HepG2 (cell line): ENCODE measurements around the gene CACNA1C. TPM values are rescaled to one million over a fixed set of nuclear protein-coding genes. Genes with fewer than 3 reads are reported as not detected.

ENCODE experiments used
- ATAC-seq: fragments of 200-7000 bp; cut with Tn5 transposase; 3 replicates; pipeline ENCODE4 v1.9.1; 2020; ENCODE audit warnings: mild to moderate bottlenecking, moderate library complexity
- BruUV-seq: library from RNA; stranded (reverse); fragments of 400-500 nt; replicated peaks from 2 replicates; lab custom pipeline; 2021; lab: Mats Ljungman, UMichigan
- CTCF ChIA-PET: fragments of 300-600 bp; formaldehyde crosslinking; extraction: SDS; loops from one replicate; lab custom pipeline; 2021; ENCODE audit warnings: low total read pairs, inconsistent platforms, low intra/inter-chr PET ratio; lab: Yijun Ruan, JAX
- POLR2A ChIA-PET: fragments of 350-600 bp; sonication (Branson Sonifier 250); formaldehyde crosslinking; loops from one replicate; lab custom pipeline; 2020; ENCODE audit warnings: antibody characterized with exemption, inconsistent platforms; lab: Yijun Ruan, JAX
- DNase-seq: peaks from one replicate; pipeline ENCODE4 v3.0.0-alpha.2; 2015; ENCODE audit warnings: low spot score
- FAIRE-seq: peaks from 3 replicates; lab custom pipeline; 2011; peaks lifted over from hg19 to GRCh38; lab: Jason Lieb, UNC
- H2AFZ ChIP-seq: one replicate; pipeline ENCODE4 v1.6.1; 2011; ENCODE audit warnings: low read length, inconsistent platforms
- H3K27ac ChIP-seq: fragments of 300-600 bp; 3 replicates; pipeline ENCODE4 v1.8.0; 2011; ENCODE audit warnings: mixed run types, mild to moderate bottlenecking, mixed read lengths, low read length, inconsistent platforms; ENCODE audit not compliant: insufficient read depth; ENCODE audit errors: extremely low read length
- H3K27me3 ChIP-seq, 2 experiments: fragments of 200-600 bp in 1 of 2; 2 replicates in 1 of 2; 3 replicates in 1 of 2; pipeline versions ENCODE4 v1.6.0 to v1.8.0; 2011; ENCODE audit warnings: low read length in 2 of 2, mild to moderate bottlenecking in 2 of 2, moderate library complexity in 2 of 2, inconsistent platforms in 1 of 2; ENCODE audit not compliant: insufficient read depth in 2 of 2, control insufficient read depth in 1 of 2
- H3K36me3 ChIP-seq, 2 experiments: fragments of 200-600 bp in 1 of 2; replicated peaks in 1 of 2; 2 replicates in 1 of 2; 3 replicates in 1 of 2; pipeline versions ENCODE4 v1.5.1 to v1.8.0; 2011; ENCODE audit warnings: low read length in 2 of 2, inconsistent platforms in 1 of 2; ENCODE audit not compliant: insufficient read depth in 2 of 2, control insufficient read depth in 1 of 2
- H3K4me1 ChIP-seq: 2 replicates; pipeline ENCODE4 v1.5.1; 2012; ENCODE audit warnings: low read length, inconsistent platforms; ENCODE audit not compliant: insufficient read depth
- H3K4me2 ChIP-seq: 2 replicates; pipeline ENCODE4 v1.6.0; 2011; ENCODE audit warnings: low read depth, low read length, inconsistent platforms
- H3K4me3 ChIP-seq, 3 experiments: fragments of 200-600 bp in 1 of 3; sonication (generic), shearing (Covaris generic) in 1 of 3; replicated peaks in 1 of 3; 2 replicates each; pipeline ENCODE4 v1.5.1; 2011 to 2016; ENCODE audit warnings: low read length in 3 of 3, inconsistent platforms in 2 of 3, low read depth in 2 of 3, mild to moderate bottlenecking in 2 of 3, control low read depth in 1 of 3, mixed read lengths in 1 of 3; ENCODE audit not compliant: insufficient read depth in 1 of 3
- H3K79me2 ChIP-seq: one replicate; pipeline ENCODE4 v1.6.1; 2011; ENCODE audit warnings: low read length, inconsistent platforms; ENCODE audit not compliant: insufficient read depth
- H3K9ac ChIP-seq: 2 replicates; pipeline ENCODE4 v1.6.0; 2011; ENCODE audit warnings: mild to moderate bottlenecking, low read depth, low read length, inconsistent platforms; ENCODE audit not compliant: insufficient read depth
- H3K9me3 ChIP-seq: 2 replicates; pipeline ENCODE4 v1.5.1; 2012; ENCODE audit warnings: mild to moderate bottlenecking, low read length
- H4K20me1 ChIP-seq: 2 replicates; pipeline ENCODE4 v1.6.0; 2011; ENCODE audit warnings: inconsistent platforms, mild to moderate bottlenecking, low read length, moderate library complexity; ENCODE audit not compliant: insufficient read depth
- FOXA3 ChIP-seq: IDR thresholded peaks from 2 replicates; pipeline ENCODE4 v1.6.1; 2016; ENCODE audit warnings: missing genetic modification reagents, missing compliant biosample characterization
- MAFK ChIP-seq, 2 experiments: IDR thresholded peaks in 1 of 2; conservative IDR thresholded peaks in 1 of 2; 2 replicates each; pipeline ENCODE4 v1.6.1; 2011; ENCODE audit warnings: improper control_type of control experiment in 2 of 2, low read length in 2 of 2
- PPARG ChIP-seq: conservative IDR thresholded peaks from 2 replicates; pipeline ENCODE4 v1.6.1; 2016; ENCODE audit warnings: missing biosample characterization, missing genetic modification reagents
- SMAD1 ChIP-seq: sonication (generic); formaldehyde crosslinking; IDR thresholded peaks from 2 replicates; pipeline ENCODE4 v1.4.0; 2020; ENCODE audit warnings: missing genetic modification reagents, low read depth, mild to moderate bottlenecking, borderline replicate concordance
- SP2 ChIP-seq: sonication (generic); formaldehyde crosslinking; IDR thresholded peaks from 2 replicates; pipeline ENCODE4 v1.5.1; 2020; ENCODE audit warnings: mild to moderate bottlenecking, missing genetic modification reagents
- ZFP37 ChIP-seq: sonication (generic); formaldehyde crosslinking; IDR thresholded peaks from 2 replicates; pipeline ENCODE4 v1.4.0; 2020; ENCODE audit warnings: missing genetic modification reagents, borderline replicate concordance
- ZNF180 ChIP-seq: sonication (generic); formaldehyde crosslinking; IDR thresholded peaks from 2 replicates; pipeline ENCODE4 v1.4.0; 2020; ENCODE audit warnings: low read depth, missing genetic modification reagents, borderline replicate concordance
- ZNF263 ChIP-seq: sonication (generic); formaldehyde crosslinking; IDR thresholded peaks from 2 replicates; pipeline ENCODE4 v1.4.0; 2020; ENCODE audit warnings: missing genetic modification reagents
- ZNF766 ChIP-seq: sonication (generic); formaldehyde crosslinking; IDR thresholded peaks from 2 replicates; pipeline ENCODE4 v1.5.0; 2020; ENCODE audit warnings: missing genetic modification reagents, borderline replicate concordance
- ZNF891 ChIP-seq: sonication (generic); formaldehyde crosslinking; IDR thresholded peaks from 2 replicates; pipeline ENCODE4 v1.5.0; 2020; ENCODE audit warnings: mild to moderate bottlenecking, missing genetic modification reagents
- WGBS: methylation state at CpG from one replicate; pipeline ENCODE4 v1.1.6; 2017; ENCODE audit warnings: low lambda C conversion rate; 5-methylcytosine and 5-hydroxymethylcytosine counted together
- in situ Hi-C: cut with HindIII; loops from 2 replicates; pipeline ENCODE4 v1.10.0; 2017; ENCODE audit warnings: low pct_unique_long_range_greater_than_20kb; ENCODE audit not compliant: extremely low pct_ligation_motif_present
- intact Hi-C: fragments of 100-400 bp; cut with micrococcal nuclease; formaldehyde crosslinking; loops from one replicate; pipeline ENCODE4 v1.10.0; 2022; ENCODE audit not compliant: unreplicated experiment
- polyA plus RNA-seq, 8 experiments: library from polyadenylated mRNA; depleted of rRNA in 3 of 8; stranded (reverse) in 7 of 8; unstranded in 1 of 8; fragments of >200 nt; fragmentation: Illumina TruSeq in 4 of 8; extraction: Trizol in 4 of 8; gene quantifications; 2 replicates each; pipeline versions ENCODE4 v1.2.1 to v1.2.3, GENCODE V29; 2011 to 2016; ENCODE audit warnings: low read depth in 4 of 8, missing spikeins in 1 of 8, mixed read lengths in 1 of 8; ENCODE audit not compliant: insufficient read depth in 1 of 8
- total RNA-seq, 5 experiments: library from RNA; depleted of rRNA; stranded (reverse); fragments of >200 nt; fragmentation: Illumina TruSeq; extraction: Trizol; gene quantifications; 2 replicates each; pipeline ENCODE4 v1.2.3, GENCODE V29; 2016; ENCODE audit warnings: low read depth in 1 of 5
- TF ChIP-seq, protein P1 (sequence below): sonication (generic); formaldehyde crosslinking; IDR thresholded peaks from 2 replicates; pipeline ENCODE4 v1.5.0; 2020; ENCODE audit warnings: mild to moderate bottlenecking, low read depth, missing genetic modification reagents, borderline replicate concordance
- TF ChIP-seq, protein P2 (sequence below): IDR thresholded peaks from 2 replicates; pipeline ENCODE4 v1.6.1; 2016; ENCODE audit warnings: mild to moderate bottlenecking

Gene CACNA1C
- total and polyA plus RNA-seq, 2 of the 13 experiments (the other 11 are each of a cell fraction or from before 2014, with no cell fraction given), result not detected

DNA sequence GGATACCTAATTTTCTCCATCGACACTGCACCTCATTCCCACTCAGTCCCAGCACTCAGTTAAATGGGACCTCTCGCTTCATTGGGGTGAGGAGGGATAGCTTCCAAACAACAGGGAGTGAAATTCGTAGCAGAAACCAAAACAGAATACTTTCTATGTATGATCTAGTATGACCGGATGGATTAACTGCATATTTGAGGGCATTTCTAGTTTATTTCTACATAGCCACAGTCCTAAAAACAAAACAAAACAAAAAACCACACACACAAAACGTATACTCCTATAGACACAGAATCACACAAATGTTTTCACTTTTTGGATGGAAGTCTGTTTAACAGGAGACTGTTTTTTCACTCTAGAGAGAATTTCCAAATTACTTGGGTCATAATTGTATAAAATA, 434.5 kb downstream of the CACNA1C start:
- no peak overlapping the region for H2AFZ ChIP-seq
- no peaks in the 10 kb centered on the region for H3K4me1 ChIP-seq
- TF ChIP-seq, protein P1, sequence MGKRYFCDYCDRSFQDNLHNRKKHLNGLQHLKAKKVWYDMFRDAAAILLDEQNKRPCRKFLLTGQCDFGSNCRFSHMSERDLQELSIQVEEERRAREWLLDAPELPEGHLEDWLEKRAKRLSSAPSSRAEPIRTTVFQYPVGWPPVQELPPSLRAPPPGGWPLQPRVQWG (CRISPR knock-in tag), result no peak
- TF ChIP-seq SMAD1 (CRISPR knock-in tag) (no peak), ZNF891 (CRISPR knock-in tag) (no peak), ZNF180 (no peak), ZFP37 (CRISPR knock-in tag) (no peak), ZNF766 (no peak), MAFK (conservative IDR thresholded peaks at IDR 0.05 in 1 of 2, IDR thresholded peaks at IDR 0.05 in 1 of 2; ENCODE audit: low read length in 2 of 2) (no peak), SP2 (CRISPR knock-in tag) (no peak), FOXA3 (no peak), ZNF263 (CRISPR knock-in tag) (no peak), PPARG (CRISPR knock-in tag) (no peak)
- TF ChIP-seq, protein P2, sequence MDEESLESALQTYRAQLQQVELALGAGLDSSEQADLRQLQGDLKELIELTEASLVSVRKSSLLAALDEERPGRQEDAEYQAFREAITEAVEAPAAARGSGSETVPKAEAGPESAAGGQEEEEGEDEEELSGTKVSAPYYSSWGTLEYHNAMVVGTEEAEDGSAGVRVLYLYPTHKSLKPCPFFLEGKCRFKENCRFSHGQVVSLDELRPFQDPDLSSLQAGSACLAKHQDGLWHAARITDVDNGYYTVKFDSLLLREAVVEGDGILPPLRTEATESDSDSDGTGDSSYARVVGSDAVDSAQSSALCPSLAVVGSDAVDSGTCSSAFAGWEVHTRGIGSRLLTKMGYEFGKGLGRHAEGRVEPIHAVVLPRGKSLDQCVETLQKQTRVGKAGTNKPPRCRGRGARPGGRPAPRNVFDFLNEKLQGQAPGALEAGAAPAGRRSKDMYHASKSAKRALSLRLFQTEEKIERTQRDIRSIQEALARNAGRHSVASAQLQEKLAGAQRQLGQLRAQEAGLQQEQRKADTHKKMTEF (CRISPR knock-in tag), result no peak
- H4K20me1 ChIP-seq, result no peaks in the 10 kb centered on the region
- POLR2A ChIA-PET, result no interaction called here
- peaks cover 4 to 72% of the 10 kb centered on the region in 2 experiments; a peak in 4 of 5 replicates for H3K27me3 ChIP-seq
- no peak for ATAC-seq
- H3K36me3 ChIP-seq, result no peaks in the 10 kb centered on the region
- no peak for FAIRE-seq
- intact Hi-C loops, result no loop called here
- H3K4me2 ChIP-seq, result no peak overlapping the region
- in situ Hi-C loops, result no loop called here
- no TSS peak for BruUV-seq
- H3K27ac ChIP-seq, result no peak overlapping the region
- no peaks in the 10 kb centered on the region for H3K9me3 ChIP-seq
- H3K4me3 ChIP-seq, result no peak overlapping the region
- H3K79me2 ChIP-seq, result no peaks in the 10 kb centered on the region
- under 1% methylated on average over 5 of the region's 5 CpGs for WGBS
- no peak for DNase-seq
- CTCF ChIA-PET, result no interaction called here
- no peak overlapping the region for H3K9ac ChIP-seq
